GM12878 (cell line): ENCODE results near the gene ZSCAN26. TPM values are rescaled to one million over a fixed set of nuclear protein-coding genes. Genes with fewer than 3 reads are reported as not detected.

Source experiments
- ATF7 ChIP-seq: fragments of 450-650 bp; IDR thresholded peaks from 2 replicates; pipeline ENCODE4 v1.6.1; 2016; ENCODE audit warnings: low read depth, mild to moderate bottlenecking
- BACH1 ChIP-seq: fragments of 450-650 bp; IDR thresholded peaks from 2 replicates; pipeline ENCODE4 v1.6.1; 2017; ENCODE audit warnings: mild to moderate bottlenecking, borderline replicate concordance
- HDAC6 ChIP-seq: fragments of 200-600 bp; sonication (generic); IDR thresholded peaks from one replicate; pipeline ENCODE4 v1.8.0; 2017; ENCODE audit warnings: antibody characterized with exemption; ENCODE audit not compliant: unreplicated experiment
- KDM1A ChIP-seq: fragments of 200-600 bp; sonication (generic); IDR thresholded peaks from 2 replicates; pipeline ENCODE4 v1.6.1; 2016; ENCODE audit warnings: borderline replicate concordance
- NFYB ChIP-seq: IDR thresholded peaks from 2 replicates; pipeline ENCODE4 v1.6.1; 2011; ENCODE audit warnings: low read depth, mild to moderate bottlenecking, low read length, improper control_type of control experiment, moderate library complexity; ENCODE audit not compliant: insufficient read depth
- RELA ChIP-seq: fragments of 450-650 bp; IDR thresholded peaks from 2 replicates; pipeline ENCODE4 v1.8.0; 2014; ENCODE audit warnings: borderline replicate concordance; ENCODE audit not compliant: partially characterized antibody
- SMC3 ChIP-seq: IDR thresholded peaks from 2 replicates; pipeline ENCODE4 v1.6.1; 2011; ENCODE audit warnings: low read length, improper control_type of control experiment, borderline replicate concordance
- SPI1 ChIP-seq: IDR thresholded peaks from 2 replicates; pipeline ENCODE4 v1.6.1; 2011; ENCODE audit warnings: low read depth, mild to moderate bottlenecking, low read length, moderate library complexity, borderline replicate concordance; ENCODE audit not compliant: insufficient read depth
- SUZ12 ChIP-seq: fragments of 200-600 bp; sonication (generic); IDR thresholded peaks from one replicate; pipeline ENCODE4 v1.6.1; 2018; ENCODE audit warnings: antibody characterized with exemption, mild to moderate bottlenecking; ENCODE audit not compliant: unreplicated experiment
- TAF1 ChIP-seq: IDR thresholded peaks from 2 replicates; pipeline ENCODE4 v1.6.1; 2011; ENCODE audit warnings: mild to moderate bottlenecking, low read depth, low read length, borderline replicate concordance
- TARDBP ChIP-seq: IDR thresholded peaks from 2 replicates; pipeline ENCODE4 v1.6.1; 2016; ENCODE audit warnings: borderline replicate concordance
- TCF12 ChIP-seq: IDR thresholded peaks from 2 replicates; pipeline ENCODE4 v1.6.1; 2011; ENCODE audit warnings: low read depth, mild to moderate bottlenecking, low read length
- YY1 ChIP-seq: IDR thresholded peaks from 2 replicates; pipeline ENCODE4 v1.6.1; 2011; ENCODE audit warnings: low read depth, mild to moderate bottlenecking, low read length
- polyA plus RNA-seq, 11 experiments: library from polyadenylated mRNA; depleted of rRNA in 4 of 11; unstranded in 6 of 11; stranded (reverse) in 5 of 11; fragments of >200 nt; fragmentation: Nextera tagmentation in 4 of 11; fragmentation: Illumina TruSeq in 1 of 11; extraction: Ambion mirVana in 4 of 11; extraction: Trizol in 1 of 11; gene quantifications; 1 replicate in 1 of 11; 2 replicates in 10 of 11; pipeline versions ENCODE4 v1.2.1 to v1.2.3, GENCODE V29; 2011 to 2016; ENCODE audit warnings: inconsistent platforms in 2 of 11, missing spikeins in 2 of 11, low read depth in 1 of 11
- total RNA-seq, 4 experiments: library from RNA; depleted of rRNA in 3 of 4; stranded (reverse); fragments of >200 nt in 3 of 4; fragmentation: Illumina TruSeq in 1 of 4; extraction: Trizol in 1 of 4; gene quantifications; 2 replicates each; pipeline versions ENCODE4 v1.2.1 to v1.2.3, GENCODE V29; 2013 to 2021
- TF ChIP-seq, protein P1 (sequence below): IDR thresholded peaks from 2 replicates; pipeline ENCODE4 v1.6.1; 2012; ENCODE audit warnings: low read length, inconsistent platforms
- TF ChIP-seq, protein P2 (sequence below): fragments of 450-650 bp; IDR thresholded peaks from 2 replicates; pipeline ENCODE4 v1.6.1; 2016; ENCODE audit warnings: mild to moderate bottlenecking, moderate library complexity, borderline replicate concordance
- TF ChIP-seq, protein P3 (sequence below): IDR thresholded peaks from 2 replicates; pipeline ENCODE4 v1.6.1; 2012; ENCODE audit warnings: mild to moderate bottlenecking, low read depth, low read length
- TF ChIP-seq, protein P4 (sequence below): fragments of 450-650 bp; formaldehyde crosslinking; IDR thresholded peaks from 2 replicates; pipeline ENCODE4 v1.5.0; 2022; ENCODE audit warnings: mild to moderate bottlenecking, missing genetic modification characterization

The ZSCAN26 gene
- total and polyA plus RNA-seq, 10 of the 15 experiments (the other 5 are each of a cell fraction or from before 2014, with no cell fraction given), result 4.5 to 13.3 (median 6.5) TPM

DNA sequence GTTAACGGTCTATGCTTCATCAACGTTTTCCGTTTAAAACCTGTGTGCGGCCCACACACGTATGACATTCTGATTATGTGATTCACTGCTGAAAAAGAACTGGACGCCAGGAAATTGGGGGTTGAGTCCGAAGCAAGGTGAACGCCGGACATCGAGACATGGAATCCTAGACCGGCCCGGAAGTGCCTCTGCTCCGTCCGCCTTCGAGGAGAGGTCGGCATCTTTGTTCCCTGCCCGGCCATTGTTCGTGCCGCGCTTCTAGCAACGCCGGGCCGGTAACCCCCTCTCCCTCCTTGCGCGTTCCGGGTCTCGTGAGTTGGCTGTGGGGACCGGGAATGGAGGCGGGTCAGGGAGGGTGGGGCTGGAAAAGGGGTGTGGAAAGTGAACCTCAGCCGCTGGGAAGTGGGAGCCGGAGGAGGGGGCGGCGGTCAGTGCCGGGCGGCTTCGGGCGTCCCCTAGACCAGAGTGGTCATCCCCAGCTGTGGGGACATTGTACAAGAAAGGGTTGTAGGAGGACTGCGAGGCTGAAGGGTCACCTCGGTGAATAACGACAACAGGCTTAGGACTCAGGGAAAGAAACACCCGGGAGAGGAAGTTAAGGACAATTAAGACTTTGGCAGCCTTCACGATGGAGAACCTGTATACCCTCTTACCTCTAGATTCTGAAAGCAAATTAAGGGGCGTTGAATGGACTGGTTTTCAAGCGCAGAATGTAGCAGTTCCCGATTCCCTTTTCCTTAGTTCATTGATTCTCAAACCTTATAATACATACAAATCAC lies 41.7 kb upstream of the ZSCAN26 start, which contains the start of gene ZSCAN9 (continued):
- TF ChIP-seq ATF7 (peak; percentile 23), HDAC6 (no peak), TAF1 (peak; percentile 97), SPI1 (0 out of 2 replicates have a peak, but pooled peaks have one; percentile 34), YY1 (peak; percentile 98), TCF12 (peak; percentile 77), RELA (peak; percentile 87), NFYB (no peak), BACH1 (0 out of 2 replicates have a peak, but pooled peaks have one; percentile 50), KDM1A (no peak), SMC3 (peak; percentile 5; the same call in 1 of the 2 replicates), SUZ12 (no peak), TARDBP (peak; percentile 73)
- TF ChIP-seq, protein P1, sequence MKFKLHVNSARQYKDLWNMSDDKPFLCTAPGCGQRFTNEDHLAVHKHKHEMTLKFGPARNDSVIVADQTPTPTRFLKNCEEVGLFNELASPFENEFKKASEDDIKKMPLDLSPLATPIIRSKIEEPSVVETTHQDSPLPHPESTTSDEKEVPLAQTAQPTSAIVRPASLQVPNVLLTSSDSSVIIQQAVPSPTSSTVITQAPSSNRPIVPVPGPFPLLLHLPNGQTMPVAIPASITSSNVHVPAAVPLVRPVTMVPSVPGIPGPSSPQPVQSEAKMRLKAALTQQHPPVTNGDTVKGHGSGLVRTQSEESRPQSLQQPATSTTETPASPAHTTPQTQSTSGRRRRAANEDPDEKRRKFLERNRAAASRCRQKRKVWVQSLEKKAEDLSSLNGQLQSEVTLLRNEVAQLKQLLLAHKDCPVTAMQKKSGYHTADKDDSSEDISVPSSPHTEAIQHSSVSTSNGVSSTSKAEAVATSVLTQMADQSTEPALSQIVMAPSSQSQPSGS, result no peak
- TF ChIP-seq, protein P2, sequence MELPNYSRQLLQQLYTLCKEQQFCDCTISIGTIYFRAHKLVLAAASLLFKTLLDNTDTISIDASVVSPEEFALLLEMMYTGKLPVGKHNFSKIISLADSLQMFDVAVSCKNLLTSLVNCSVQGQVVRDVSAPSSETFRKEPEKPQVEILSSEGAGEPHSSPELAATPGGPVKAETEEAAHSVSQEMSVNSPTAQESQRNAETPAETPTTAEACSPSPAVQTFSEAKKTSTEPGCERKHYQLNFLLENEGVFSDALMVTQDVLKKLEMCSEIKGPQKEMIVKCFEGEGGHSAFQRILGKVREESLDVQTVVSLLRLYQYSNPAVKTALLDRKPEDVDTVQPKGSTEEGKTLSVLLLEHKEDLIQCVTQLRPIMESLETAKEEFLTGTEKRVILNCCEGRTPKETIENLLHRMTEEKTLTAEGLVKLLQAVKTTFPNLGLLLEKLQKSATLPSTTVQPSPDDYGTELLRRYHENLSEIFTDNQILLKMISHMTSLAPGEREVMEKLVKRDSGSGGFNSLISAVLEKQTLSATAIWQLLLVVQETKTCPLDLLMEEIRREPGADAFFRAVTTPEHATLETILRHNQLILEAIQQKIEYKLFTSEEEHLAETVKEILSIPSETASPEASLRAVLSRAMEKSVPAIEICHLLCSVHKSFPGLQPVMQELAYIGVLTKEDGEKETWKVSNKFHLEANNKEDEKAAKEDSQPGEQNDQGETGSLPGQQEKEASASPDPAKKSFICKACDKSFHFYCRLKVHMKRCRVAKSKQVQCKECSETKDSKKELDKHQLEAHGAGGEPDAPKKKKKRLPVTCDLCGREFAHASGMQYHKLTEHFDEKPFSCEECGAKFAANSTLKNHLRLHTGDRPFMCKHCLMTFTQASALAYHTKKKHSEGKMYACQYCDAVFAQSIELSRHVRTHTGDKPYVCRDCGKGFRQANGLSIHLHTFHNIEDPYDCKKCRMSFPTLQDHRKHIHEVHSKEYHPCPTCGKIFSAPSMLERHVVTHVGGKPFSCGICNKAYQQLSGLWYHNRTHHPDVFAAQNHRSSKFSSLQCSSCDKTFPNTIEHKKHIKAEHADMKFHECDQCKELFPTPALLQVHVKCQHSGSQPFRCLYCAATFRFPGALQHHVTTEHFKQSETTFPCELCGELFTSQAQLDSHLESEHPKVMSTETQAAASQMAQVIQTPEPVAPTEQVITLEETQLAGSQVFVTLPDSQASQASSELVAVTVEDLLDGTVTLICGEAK, result peak; percentile 98
- TF ChIP-seq, protein P3, sequence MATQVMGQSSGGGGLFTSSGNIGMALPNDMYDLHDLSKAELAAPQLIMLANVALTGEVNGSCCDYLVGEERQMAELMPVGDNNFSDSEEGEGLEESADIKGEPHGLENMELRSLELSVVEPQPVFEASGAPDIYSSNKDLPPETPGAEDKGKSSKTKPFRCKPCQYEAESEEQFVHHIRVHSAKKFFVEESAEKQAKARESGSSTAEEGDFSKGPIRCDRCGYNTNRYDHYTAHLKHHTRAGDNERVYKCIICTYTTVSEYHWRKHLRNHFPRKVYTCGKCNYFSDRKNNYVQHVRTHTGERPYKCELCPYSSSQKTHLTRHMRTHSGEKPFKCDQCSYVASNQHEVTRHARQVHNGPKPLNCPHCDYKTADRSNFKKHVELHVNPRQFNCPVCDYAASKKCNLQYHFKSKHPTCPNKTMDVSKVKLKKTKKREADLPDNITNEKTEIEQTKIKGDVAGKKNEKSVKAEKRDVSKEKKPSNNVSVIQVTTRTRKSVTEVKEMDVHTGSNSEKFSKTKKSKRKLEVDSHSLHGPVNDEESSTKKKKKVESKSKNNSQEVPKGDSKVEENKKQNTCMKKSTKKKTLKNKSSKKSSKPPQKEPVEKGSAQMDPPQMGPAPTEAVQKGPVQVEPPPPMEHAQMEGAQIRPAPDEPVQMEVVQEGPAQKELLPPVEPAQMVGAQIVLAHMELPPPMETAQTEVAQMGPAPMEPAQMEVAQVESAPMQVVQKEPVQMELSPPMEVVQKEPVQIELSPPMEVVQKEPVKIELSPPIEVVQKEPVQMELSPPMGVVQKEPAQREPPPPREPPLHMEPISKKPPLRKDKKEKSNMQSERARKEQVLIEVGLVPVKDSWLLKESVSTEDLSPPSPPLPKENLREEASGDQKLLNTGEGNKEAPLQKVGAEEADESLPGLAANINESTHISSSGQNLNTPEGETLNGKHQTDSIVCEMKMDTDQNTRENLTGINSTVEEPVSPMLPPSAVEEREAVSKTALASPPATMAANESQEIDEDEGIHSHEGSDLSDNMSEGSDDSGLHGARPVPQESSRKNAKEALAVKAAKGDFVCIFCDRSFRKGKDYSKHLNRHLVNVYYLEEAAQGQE, result no peak
- TF ChIP-seq, protein P4, sequence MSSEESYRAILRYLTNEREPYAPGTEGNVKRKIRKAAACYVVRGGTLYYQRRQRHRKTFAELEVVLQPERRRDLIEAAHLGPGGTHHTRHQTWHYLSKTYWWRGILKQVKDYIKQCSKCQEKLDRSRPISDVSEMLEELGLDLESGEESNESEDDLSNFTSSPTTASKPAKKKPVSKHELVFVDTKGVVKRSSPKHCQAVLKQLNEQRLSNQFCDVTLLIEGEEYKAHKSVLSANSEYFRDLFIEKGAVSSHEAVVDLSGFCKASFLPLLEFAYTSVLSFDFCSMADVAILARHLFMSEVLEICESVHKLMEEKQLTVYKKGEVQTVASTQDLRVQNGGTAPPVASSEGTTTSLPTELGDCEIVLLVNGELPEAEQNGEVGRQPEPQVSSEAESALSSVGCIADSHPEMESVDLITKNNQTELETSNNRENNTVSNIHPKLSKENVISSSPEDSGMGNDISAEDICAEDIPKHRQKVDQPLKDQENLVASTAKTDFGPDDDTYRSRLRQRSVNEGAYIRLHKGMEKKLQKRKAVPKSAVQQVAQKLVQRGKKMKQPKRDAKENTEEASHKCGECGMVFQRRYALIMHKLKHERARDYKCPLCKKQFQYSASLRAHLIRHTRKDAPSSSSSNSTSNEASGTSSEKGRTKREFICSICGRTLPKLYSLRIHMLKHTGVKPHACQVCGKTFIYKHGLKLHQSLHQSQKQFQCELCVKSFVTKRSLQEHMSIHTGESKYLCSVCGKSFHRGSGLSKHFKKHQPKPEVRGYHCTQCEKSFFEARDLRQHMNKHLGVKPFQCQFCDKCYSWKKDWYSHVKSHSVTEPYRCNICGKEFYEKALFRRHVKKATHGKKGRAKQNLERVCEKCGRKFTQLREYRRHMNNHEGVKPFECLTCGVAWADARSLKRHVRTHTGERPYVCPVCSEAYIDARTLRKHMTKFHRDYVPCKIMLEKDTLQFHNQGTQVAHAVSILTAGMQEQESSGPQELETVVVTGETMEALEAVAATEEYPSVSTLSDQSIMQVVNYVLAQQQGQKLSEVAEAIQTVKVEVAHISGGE (CRISPR knock-in tag), result peak; percentile 88
